ENCODE measurements around the gene ATRN.

ATRN gene

GRCh38 chr20:3631534-3631933 lies 160.7 kb downstream of the ATRN start:
- no peak for DNase-seq

- no peak for DNase-seq
These were observed 161.6 kb downstream of the ATRN start for GRCh38 chr20:3632311-3633004.

- no peak for DNase-seq
These were observed 163.2 kb downstream of the ATRN start for GRCh38 chr20:3633913-3634478.

- no peak for DNase-seq
These were observed 164.5 kb downstream of the ATRN start for GRCh38 chr20:3635346-3635745.

GRCh38 chr20:3640259-3640658 lies 169.4 kb downstream of the ATRN start:
- DNase-seq: no peak

GRCh38 chr20:3645309-3646066 lies 174.7 kb downstream of the ATRN start:
- DNase-seq: no peak

- no peak for DNase-seq
These were observed 175.2 kb downstream of the ATRN start for GRCh38 chr20:3646067-3646440.

- no peak for DNase-seq
These were observed 175.8 kb downstream of the ATRN start for GRCh38 chr20:3646651-3647050.

GRCh38 chr20:3647473-3647872 lies 176.7 kb downstream of the ATRN start:
- DNase-seq: no peak

GRCh38 chr20:3648951-3649350 lies 178.1 kb downstream of the ATRN start:
- DNase-seq: no peak

GRCh38 chr20:3651204-3651962 lies 180.6 kb downstream of the ATRN start:
- no peak for DNase-seq

- DNase-seq: no peak
These were observed 181.4 kb downstream of the ATRN start for GRCh38 chr20:3652221-3652620.

- DNase-seq: no peak
These were observed 182.1 kb downstream of the ATRN start for GRCh38 chr20:3652676-3653596.

GRCh38 chr20:3653921-3654320 lies 183.1 kb downstream of the ATRN start:
- DNase-seq: no peak

GRCh38 chr20:3654326-3655130 lies 183.7 kb downstream of the ATRN start:
- no peak for DNase-seq

- DNase-seq: peak; percentile 6
These were observed 184.2 kb downstream of the ATRN start for GRCh38 chr20:3655131-3655405.

- no peak for DNase-seq
These were observed 187.3 kb downstream of the ATRN start for GRCh38 chr20:3658019-3658715.

- DNase-seq: no peak
These were observed 188.1 kb downstream of the ATRN start for GRCh38 chr20:3658716-3659491.

- DNase-seq: no peak
These were observed 188.9 kb downstream of the ATRN start for GRCh38 chr20:3659492-3660261.
